Activated CD4-positive, alpha-beta T cell treated with anti-CD3 and anti-CD28 coated beads, Interleukin-2, Interleukin-4, amounts not matched to agents 100 ng/mL and 50 ng/mL, durations not matched to agents 16 hours and 8 hours (primary cell): ENCODE data around the gene DCUN1D2.
"Not testable (repeated sequence)": the region's sequence is repeated elsewhere in the genome, so short reads cannot be mapped to it uniquely, and the experiment has no call there.

ENCODE experiments used
- DNase-seq: peaks from one replicate; pipeline ENCODE4 v3.0.0-alpha.2; 2020; ENCODE audit warnings: low spot score

The DCUN1D2 gene

DNA sequence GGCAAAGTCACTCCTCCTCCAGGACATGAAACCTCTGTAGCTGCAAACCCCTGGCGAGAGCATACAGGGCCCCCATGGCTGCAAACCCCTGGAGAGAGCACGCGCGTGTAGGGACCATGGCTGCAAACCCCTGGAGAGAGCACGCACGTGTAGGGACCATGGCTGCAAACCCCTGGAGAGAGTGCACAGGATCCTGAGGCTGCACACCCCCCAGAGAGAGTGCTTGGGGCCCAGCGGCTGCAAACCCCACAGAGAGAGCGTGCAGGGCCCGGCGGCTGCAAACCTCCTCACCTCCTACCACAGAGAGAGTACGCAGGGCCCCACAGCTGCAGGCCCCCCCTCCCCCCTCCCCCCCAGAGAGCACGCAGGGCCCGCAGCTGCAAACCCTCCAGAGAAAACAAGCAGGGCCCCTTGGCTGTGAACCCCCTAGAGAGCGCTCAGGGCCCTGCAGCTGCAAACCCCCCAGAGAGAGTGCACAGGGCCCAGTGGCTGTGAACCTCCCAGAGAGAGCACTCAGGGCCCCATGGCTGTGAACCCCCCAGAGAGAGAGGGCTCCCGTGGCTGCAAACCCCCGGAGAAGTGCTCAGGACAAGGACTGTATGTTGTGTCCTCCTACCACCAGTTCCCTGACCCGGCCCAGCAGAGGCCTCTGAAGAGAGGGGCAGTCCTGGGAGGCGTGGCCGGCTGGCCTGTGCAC lies 44.6 kb downstream of the DCUN1D2 start:
- no peak for DNase-seq

DNA sequence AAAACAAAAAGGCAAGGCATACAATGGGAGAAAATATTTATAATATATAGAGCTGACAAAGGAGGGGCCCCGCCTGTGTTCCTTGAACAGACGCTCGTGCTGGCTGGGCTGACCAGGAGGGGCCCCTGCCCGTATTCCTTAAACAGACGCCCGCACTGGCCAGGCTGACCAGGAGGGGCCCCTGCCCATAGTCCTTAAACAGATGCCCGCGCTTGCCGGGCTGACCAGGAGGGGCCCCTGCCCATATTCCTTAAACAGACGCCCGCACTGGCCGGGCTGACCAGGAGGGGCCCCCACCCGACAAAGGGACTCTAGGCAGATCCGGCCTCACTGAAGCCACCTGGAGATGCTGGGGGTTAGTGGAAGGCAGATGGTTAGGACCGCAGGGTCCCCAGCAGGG lies 46.5 kb downstream of the DCUN1D2 start:
- DNase-seq, result no peak

DNA sequence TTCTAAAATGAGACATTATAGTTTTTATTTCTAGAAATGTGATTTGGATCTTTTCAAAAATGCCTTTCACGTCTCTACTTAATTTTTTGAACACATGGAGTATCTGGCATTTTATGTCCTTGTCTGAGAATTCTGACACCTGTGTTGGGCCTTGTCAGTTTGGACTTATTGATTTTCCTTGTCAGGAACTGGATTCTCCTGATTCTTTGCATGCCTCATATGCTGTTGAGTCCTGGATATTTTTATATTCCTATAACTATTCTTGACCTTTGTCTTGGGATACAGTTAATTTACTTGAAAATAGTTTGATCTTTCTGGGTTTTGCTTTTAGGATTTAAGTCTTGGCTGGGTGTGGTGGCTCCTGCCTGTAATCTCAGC lies 47.5 kb downstream of the DCUN1D2 start:
- no peak for DNase-seq

DNA sequence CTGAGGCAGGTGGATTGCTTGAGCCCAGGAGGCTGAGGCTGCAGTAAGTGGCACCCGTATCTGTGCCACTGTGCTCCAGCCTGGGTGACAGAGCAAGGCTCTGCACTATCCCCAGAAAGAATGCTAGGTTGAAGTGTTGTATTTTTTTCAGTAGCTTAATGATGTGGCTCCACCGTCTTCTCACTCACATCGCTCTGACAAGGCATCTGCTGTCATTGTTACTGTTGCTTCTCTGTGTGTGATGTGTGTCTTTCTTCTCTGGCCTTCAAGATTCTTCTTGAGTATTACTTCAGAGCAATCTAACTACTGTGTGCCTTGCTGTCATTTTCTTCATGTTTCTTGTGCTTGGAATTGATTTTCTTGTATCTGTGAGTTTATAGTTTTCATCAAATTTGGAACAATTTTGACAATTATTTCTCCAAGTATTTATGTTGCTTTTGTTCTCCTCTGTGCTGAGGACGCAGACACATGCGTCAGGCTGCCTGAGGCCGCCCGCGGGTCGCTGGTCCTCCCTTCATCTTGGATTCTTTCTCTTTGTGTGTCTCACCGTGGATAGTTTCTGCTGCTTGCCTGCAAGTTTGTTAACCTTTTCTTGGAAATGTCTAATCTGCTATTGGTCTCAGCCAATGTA lies 48.0 kb downstream of the DCUN1D2 start:
- DNase-seq, result no peak

DNA sequence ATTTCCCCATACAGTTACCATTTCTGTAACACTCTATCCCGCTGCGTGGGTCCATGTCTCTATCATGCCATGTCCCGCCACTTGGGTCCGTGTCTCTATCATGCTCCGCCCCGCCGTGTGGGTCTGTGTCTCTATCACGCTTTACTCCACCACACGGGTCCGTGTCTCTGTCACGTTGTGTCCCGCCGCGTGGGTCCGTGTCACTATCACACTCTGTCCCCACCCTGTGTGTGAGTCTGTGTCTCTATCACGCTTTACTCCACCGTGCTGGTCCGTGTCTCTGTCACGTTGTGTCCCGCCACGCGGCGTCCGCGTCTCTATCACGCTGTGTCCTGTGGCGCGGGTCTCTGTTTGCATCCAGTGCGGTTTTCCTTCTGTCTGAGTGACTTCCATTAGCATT lies 48.9 kb downstream of the DCUN1D2 start:
- DNase-seq, result no peak

DNA sequence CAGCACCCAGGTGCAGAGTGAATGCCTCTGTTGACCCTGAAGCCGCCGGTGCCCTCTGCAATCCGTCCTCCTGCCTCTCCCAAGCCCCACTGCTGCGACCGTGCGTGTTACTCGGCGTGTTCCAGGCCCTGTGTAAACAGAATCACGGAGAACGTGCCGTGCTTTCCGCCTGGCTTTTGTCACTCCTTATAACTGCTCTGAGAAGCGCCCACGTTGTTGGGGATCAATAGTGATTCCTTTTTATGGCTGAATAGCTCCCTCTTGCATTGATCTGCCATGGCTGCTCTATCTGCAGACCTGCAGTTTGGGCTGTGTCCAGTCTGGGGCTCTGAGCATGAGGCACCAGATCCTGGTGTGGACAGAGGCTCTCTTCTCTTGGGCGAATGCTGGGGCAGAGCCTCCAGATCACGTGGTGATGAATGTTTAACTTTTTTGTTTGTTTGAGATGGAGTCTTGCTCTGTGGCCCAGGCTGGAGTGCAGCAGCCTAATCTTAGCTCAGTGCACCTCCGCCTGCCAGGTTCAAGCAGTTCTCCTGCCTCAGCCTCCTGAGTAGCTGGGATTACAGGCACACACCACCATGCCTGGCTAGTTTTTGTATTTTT lies 53.0 kb downstream of the DCUN1D2 start:
- no peak for DNase-seq

DNA sequence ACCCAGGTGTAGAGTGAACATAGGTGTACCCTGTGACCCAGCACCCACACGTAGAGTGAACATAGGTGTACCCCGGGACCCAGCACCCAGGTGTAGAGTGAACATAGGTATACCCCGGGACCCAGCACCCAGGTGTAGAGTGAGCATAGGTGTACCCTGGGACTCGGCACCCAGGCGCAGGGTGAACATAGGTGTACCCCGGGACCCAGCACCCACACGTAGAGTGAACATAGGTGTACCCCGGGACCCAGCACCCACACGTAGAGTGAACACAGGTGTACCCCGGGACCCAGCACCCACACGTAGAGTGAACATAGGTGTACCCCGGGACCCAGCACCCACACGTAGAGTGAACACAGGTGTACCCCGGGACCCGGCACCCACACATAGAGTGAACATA lies 53.6 kb downstream of the DCUN1D2 start:
- not testable (repeated sequence) for DNase-seq

DNA sequence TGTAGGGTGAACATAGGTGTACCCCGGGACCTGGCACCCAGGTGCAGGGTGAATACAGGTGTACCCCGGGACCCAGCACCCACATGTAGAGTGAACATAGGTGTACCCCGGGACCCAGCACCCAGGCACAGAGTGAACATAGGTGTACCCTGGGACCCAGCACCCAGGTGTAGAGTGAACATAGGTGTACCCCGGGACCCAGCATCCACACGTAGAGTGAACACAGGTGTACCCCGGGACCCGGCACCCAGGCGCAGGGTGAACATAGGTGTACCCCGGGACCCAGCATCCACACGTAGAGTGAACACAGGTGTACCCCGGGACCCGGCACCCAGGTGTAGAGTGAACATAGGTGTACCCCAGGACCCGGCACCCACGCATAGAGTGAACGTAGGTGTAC lies 54.6 kb downstream of the DCUN1D2 start:
- not testable (repeated sequence) for DNase-seq

DNA sequence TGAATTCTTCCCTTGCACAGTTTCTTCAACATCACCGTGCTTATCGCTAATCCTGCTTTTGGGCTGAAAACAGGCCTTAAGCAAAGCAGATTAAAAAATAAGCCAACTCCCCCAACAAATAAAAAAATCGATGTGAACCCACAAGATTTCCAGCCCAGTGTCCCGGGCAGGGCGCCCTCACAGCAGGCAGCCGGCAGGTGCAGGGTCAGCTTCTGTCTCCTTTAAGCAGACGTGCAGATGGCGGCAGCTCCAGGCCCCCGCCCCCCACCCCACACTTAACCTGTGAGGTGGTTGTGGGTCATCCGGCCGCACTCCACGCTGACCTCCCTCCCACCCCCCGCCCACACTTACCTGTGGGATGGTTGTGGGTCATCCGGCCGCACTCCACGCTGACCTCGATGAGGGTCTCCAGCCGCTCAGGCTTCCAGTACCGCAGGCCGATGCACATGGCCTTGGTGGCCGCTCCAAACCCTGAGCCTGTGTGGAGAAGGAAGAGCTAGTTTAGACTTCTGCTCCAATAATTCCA lies 57.1 kb downstream of the DCUN1D2 start:
- DNase-seq, result no peak

DNA sequence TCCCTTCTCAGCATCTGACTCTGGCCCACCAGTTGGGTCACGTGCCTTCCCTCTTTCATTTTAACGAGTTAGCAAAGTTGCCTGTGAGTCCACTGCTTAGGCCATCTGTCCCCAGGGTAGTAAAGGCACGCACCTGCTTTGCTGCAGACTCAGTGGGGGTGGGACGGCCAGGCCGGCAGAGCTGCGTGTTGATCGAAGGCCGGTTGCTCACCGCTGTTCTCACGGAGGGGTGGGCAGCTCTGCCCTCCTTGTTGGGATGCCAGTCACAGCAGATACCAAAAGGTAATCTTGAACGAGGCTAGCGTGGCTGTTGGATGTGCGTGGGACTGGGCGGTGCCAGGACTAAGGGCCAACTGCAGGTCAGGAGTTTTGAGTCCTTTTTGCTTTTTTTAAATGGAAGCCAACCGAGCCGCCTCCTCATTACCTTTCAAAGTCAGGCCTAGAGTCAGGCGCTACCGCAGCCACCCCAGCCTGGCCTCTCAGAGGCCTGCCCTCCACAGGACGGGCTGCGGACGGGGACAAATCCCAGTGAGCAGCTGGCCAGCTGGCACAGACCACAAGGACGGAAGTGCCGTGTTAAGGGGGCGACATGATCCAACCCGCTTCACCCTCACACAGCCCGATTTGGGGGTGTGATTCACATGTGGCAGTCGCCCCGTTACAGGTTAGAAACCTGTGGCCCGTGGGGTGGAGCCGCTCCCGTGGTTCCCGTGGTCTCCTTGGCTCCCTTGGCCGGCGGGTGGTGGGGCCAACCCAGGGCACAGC lies 57.8 kb downstream of the DCUN1D2 start:
- DNase-seq, result no peak

DNA sequence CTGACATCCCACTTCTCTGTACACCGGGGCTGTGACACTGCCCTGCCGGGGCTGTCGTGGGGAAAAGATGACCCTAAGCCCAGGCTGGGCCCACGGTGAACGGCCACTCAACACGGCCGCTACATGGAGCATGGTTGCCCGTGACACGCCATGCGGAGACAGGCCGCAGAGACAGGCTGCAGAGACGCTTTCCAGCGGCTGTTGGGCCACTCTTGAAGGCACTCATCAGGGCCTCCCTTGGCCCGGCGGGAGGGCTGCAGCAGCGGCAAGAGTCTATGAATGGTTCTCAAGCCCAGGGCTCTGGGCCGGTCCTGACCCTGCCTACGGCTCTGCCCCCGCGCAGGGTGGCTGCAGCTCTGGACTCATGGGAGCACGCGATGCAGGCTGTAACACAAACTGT lies 59.3 kb downstream of the DCUN1D2 start:
- DNase-seq, result no peak

DNA sequence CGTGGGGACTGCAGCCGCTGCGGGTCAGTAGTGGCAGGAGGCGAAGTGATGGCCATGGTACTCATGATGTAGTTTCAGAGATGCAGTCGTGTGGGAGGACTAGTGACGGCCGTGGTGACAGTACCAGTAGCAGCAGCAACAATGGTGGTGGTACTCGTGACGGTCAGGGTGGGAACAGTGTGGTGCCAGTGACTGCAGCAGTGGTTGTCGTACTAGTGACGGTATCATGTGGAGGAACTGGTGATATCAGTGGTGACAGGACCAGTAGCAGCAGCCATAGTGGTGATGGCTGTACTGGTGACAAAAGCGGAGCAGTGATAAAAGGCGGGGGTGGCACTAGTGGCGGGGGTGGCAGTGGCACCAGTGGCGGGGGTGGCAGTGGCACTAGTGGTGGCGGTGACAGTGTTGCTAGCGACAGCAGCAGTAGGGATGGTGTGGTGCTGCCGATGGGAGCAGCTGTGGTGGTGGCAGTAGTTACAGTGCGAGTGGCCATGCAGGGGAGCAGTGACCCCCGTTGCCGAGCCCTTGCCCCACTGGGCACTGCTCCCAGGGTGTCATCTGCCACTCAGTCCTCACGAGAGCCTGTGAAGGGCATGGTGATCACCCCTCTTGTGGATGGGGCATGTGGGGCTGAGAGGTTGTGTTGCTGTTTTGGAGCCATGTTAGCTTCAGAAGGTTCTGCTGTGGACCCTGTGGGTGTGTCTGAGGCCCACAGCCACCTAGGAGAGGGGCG lies 60.0 kb downstream of the DCUN1D2 start:
- no peak for DNase-seq

DNA sequence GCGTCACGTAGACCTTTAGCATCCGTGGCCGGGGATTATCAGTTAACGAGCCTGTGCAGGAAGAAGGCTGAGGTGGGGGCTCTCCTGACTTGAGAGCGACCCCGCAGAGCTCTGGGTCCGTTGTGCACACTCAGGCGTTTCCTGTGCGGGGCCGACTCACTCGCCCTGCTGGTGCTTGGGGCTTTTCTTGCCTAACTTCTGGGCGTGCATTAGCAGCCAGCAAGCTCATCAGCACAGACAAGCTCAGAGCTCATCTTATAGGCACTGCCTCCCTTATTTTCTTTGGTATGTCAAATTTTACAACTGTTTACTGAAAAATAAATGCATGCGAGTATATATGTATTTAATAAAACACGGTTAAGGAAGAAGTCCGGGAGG lies 60.9 kb downstream of the DCUN1D2 start:
- no peak for DNase-seq

DNA sequence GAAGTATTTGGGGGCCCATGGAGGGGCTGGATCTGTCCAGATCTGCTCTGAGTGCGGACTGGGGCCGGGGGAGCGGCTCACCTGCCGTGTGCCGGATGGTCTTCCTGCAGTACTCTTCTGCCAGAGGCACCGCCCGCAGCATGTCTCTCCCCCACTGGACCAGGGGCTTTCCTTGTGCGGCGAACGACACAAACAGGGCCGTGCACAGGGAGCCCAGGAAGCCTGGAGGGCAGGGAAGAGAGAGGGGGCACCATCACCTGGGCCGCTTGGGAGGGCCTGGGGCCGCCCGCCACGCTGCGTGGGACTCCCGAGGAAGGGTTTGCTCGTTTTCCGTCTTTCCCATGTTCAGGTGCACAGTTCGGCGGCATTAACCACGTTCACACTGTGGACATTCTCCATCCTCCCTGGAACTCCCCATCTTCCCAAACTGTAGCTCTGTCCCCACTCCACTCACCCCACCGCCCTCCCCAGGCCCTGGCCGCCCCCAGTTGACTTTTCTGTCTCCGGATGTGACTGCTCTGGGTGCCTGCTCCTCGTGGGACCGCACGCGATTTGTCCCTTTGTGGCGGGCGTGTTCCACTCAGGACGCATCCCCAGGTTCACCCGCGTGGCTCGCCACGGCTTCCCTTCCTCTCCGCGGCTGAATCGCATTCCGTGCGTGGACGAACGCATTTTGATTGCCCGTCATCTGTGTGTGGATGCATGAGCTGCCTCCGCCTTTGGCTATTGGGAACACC lies 61.5 kb downstream of the DCUN1D2 start:
- no peak for DNase-seq

DNA sequence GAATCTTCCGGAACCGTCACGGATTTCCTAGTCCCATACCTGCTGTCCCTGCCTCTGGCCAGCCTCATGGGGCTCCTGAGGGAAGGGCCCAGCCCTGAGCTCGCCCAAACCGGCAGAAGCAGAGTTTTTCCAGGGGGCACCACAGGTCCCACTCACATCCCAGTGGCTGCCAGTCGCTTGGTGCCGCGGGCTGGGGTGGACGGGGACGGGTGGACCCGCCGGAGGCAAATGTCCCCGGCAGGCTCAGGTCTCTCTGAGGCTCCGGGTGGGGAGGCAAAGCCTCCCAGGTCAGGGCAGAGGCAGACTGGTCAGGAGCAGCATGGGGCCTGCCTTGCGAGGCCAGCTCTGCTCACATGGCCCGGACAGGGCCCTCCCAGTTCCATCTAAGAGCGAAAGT lies 62.0 kb downstream of the DCUN1D2 start:
- no peak for DNase-seq

DNA sequence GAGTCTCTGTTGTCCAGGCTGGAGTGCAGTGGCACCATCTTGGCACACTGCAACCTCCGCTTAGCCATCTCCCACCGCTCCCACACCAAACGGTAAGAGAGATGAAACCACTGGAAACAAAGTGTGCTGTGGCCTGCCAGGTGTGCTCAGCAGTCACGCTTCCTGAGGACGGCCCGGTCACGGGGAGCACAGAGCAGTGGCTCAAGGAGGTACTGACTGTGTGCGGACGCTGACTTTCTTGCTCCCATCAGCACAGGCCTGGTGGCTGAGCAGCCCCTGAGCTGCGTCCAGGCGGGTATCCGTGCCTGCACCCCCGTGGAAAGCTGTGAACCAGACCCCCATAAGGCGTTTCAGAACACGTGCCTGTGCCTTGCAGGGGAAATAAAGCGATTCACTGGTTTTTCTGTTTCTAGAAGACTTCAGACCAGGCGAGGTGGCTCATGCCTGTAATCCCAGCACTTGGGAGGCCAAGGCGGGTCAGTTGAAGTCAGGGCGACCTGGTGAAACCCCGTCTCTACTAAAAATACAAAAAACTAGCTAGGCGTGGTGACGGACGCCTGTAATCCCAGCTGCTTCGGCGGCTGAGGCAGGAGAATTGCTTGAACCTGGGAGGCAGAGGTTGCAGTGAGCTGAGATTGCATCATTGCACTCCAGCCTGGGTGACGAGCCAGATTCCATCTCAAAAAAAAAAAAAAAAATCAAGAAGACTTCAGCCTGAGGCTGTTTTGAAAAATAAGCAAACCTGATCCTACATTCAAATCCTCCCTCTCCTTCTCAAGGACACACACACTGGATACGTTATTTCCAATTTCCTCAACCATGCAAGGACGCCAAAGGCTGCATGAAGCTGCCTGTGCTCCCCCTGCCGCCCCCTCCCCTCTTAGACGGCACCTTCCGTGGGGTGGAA lies 62.7 kb downstream of the DCUN1D2 start:
- no peak for DNase-seq

DNA sequence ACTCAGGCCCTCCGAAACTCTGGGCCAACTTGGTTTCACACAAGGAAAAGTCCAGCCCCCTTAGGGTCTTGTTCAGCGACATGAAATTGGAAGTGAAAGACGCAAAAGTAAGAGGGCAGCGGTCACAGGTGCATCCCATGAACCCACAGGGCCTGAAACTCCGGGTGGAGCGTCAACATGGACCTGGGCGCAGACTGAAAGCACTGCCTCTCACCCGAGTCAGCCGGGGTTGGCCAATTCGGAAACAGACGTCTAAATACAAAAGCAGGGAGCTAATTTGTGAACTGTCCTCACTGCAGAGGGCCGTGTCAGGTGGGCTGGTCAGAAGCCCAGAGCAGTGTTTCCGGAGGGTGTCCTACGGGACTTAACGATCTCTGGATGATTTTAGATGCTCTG lies 63.9 kb downstream of the DCUN1D2 start:
- no peak for DNase-seq

DNA sequence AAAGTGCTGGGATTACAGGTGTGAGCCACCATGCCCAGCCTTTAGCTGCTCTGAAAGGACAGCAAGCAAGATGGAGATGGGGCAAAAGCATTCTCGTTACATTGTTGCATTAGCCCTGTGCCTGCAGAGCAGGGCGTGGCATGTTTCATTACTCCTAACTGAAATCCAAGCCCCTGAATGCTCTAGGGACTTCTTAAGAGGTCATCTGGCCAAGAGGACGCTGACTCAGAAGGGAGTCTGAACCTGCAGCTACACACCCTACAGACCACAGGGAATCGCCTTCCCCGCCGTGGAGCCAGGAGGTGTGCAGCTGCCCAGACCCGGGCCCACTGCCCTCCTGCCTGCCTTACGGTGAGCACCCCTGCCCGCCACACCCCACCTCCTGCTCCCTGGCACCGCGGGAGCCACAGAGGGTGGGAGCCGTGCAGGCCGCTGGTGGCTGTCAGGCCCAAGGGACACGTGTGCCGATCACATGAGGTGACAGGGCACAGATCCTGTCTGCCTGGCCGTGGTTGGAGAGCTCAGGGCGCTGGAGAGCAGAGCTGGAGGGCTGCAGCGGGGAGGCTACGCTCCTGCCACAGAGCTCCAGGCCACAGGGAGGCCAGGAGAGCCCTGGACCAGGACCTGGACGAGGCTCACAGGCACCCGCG lies 64.4 kb downstream of the DCUN1D2 start:
- no peak for DNase-seq

DNA sequence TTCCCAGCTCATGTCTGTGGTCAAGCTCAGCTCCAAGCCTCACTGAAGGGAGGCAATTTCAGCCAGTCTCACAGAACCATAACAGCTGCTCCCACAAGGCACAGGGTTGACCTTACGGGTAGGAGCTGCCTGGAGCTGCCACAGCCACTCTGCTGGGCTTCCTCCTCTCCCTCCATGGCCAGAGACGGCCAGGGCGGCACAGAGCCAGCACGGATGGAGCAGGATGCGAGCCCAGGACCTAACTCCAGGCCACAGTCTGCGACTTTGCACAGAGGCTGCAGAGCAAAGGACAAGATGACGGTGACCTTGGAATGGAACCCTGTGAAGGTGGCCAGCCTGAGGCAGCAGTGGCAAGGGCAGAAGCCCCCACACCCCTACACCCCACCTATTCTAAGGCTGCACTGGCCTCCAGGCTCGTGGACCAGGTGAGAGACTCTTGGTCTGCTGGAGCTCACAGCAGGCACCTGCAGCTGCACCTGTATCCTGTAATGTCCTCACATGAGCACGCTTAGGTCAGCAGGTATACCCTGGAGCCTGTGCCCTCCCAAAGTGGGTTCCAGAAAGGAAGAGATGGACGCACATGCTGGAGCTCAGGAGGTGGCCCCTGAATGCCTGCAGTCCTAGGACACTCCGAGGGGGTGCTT lies 66.9 kb downstream of the DCUN1D2 start:
- DNase-seq, result no peak
